NCI-H82 treated with DMSO at 0.1 percent for 48 hours (cell line): ENCODE results near the gene RNF214.
"Not testable (repeated sequence)": the region's sequence is repeated elsewhere in the genome, so short reads cannot be mapped to it uniquely, and the experiment has no call there.

Experiments
- DNase-seq: peaks from one replicate; lab custom pipeline; 2025; ENCODE audit not compliant: unreplicated experiment; lab: John Stamatoyannopoulos, UW

RNF214 gene

GRCh38 chr11:117313091-117313490 is 80.6 kb downstream of the RNF214 start:
- DNase-seq = no peak

DNA sequence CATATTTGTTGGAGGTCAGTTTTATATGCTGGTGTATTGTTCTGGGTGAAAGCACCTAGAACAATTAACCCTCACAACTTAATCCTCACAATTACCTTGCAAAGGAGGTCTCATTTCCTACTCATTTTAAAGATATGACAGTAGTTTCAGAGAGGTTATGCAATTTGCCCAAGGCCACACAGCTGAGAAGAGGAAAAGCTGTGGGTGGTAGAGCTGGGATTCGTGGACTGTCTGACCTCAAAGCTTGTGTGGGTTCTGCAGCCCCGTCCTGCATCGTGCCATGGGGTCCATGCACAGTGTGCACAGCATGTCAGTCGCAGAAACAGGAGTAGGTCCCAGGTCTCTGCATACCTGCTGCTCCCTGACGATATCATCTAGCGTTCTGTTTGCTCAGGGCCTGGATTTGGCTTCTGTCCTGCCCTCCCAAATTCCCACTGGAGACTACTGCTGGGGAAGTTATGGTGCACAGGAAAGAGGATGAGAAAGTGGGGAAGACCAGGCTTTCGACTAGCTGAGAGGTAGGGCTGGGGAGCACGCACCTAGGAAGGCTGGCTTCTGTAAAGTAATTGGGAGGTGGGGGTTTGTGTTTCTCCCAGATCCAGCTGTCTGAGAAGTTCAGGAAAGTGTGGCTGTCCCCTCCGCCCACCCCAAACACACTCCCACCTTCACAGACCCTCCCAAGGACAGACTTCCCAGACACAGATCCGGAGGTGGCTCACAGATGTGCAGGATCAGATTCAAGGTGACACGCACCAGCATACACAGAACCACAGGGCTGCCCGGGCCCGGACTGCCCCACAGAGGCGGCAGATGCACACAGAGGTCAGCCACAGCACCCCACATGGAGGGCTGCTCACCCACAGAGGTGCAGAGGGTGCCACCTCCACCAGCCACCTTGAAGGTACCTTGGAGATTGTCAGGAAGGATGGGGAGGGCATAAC is 81.6 kb downstream of the RNF214 start:
- no peak for DNase-seq

DNA sequence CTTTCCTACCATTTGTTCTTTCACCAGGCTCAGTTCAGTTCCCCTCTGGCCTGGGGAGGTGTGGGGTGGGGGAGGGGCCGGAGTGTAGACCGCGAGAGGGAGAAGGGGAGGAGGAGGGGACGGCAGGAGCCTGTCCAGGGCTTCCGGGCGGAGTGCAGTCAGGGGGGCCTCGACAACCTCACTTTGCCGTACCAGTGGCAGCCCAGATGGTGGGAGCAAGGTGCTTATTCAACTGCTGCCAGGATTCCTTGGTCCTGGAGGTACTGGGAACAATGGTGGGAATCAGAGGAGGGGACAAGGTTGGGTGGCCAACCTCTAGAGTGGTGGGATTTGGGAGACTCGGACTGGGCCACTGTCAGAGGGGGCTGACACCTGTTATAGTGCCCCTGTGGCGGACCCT is 82.4 kb downstream of the RNF214 start:
- DNase-seq = no peak

- no peak for DNase-seq
Measured at GRCh38 chr11:117315285-117316196, 83.1 kb downstream of the RNF214 start.

DNA sequence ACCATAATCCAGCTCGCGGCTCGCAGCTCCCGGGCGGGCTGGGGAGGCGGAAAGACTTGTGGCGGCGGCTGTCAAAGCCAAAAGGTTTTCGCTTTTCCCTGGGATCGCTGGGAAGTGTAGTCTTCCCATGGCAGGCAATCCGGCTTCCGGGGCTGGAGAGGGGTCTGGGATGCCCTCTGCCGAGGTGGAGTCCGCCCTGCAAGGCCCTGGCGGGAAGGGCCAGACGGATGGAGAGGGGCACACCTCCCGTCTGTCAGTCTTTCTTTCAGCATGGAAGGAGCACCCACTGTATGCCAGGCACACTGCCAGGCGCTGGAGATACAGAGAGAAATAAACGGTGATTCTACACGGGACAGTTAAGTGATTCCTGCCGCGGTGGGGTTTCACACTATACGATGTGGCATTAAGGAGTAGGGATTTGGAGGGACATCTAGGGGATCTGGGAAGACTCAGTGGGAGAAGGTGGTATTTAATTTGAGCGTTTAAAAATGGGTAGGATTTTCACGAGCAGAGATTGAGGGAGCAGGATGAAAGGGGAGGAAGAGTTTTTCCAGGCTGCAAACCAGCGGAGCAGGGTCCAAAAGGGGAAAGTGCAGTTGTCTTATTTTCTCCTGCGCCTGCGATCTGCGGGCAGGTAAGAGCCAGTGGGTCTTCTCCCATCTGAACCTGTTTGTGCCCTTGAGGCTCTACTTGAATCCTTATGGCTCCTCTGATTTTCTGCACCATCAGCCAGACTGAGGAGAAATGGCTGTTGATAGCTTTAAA is 83.9 kb downstream of the RNF214 start, which contains the start of gene BACE1:
Gene BACE1, minus strand, starts transcription at position 60 of the 765 bp plus-strand sequence. CDS start 461 bp downstream, outside the sequence.
- peak; percentile 49 for DNase-seq

- no peak for DNase-seq
Measured at GRCh38 chr11:117318738-117319137, 86.3 kb downstream of the RNF214 start.

- no peak for DNase-seq
Measured at GRCh38 chr11:117319214-117319840, 86.9 kb downstream of the RNF214 start.

DNA sequence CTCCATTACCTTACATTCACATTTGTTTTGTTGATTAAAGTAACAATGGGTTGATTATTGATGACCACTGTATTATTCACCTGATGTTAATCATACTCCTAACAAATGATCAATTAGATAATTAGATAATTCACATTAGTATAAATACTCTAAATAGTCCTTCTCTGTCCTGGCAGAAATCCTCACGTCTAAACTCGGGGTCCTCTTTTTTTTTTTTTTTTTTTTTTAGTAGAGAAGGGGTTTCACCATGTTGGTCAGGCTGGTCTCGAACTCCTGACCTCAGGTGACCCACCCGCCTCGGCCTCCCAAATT is 94.7 kb downstream of the RNF214 start:
- DNase-seq = not testable (repeated sequence)

- DNase-seq = peak; percentile 81
Measured at GRCh38 chr11:117327567-117328374, 95.3 kb downstream of the RNF214 start, which contains the start of gene CEP164. Gene CEP164, plus strand, starts transcription at chr11:117327854. Its CDS starts 10,733 bp downstream, at chr11:117338587.

- DNase-seq = no peak
Measured at GRCh38 chr11:117328375-117329010, 96.0 kb downstream of the RNF214 start.

- DNase-seq = no peak
Measured at GRCh38 chr11:117332843-117333242, 100.4 kb downstream of the RNF214 start.

- DNase-seq = no peak
Measured at GRCh38 chr11:117333917-117334316, 101.4 kb downstream of the RNF214 start.

DNA sequence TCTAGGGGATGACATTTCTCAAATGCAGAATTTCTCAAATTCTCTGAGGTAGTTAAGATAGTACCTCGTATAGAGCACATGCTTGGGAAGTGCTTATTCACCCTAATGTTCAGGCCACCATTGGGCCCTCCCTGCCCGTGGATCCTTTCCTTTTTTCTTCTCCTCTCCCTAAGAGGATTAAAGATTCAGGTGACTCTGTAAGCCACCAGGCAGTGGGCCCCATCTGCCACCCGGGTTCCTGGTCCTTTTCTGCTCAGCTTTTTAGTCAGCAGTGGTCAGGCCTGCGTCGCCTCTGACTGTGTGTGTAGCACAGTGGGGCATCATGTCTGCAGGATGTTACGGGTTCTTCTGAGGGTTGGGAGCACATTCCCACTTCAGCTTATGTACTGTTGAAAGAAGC is 102.4 kb downstream of the RNF214 start:
- peak; percentile 76 for DNase-seq

DNA sequence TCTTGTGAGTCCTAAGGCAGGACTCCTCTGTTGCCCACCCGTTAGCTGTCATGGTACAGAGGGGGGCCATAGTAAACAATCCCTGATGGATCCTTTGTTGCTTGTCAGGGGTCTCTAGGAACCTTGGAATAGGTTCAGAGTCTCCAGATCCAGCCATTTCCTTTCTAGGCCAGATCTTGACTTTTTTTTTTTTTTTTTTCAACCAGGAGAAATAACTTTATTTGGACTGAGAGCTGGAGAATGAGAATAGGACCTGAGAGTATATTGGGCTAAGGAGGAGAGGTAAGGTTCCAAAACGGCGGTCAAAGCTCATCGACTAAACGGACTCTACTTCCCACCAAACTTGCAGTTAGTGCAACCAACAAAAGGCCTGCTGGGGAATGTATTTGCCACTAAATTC is 102.9 kb downstream of the RNF214 start:
- no peak for DNase-seq
